HEK293 (cell line): Measurements from ENCODE around the gene PHLDB2.

Source experiments
- ATF2 ChIP-seq: fragments of 450-650 bp; formaldehyde crosslinking; IDR thresholded peaks from 2 replicates; pipeline ENCODE4 v1.5.1; 2016; ENCODE audit warnings: missing biosample characterization, missing genetic modification characterization, low read depth
- GLI4 ChIP-seq: fragments of 450-650 bp; formaldehyde crosslinking; IDR thresholded peaks from 2 replicates; pipeline ENCODE4 v1.5.1; 2016; ENCODE audit warnings: missing biosample characterization, missing genetic modification characterization
- IKZF3 ChIP-seq: fragments of 450-650 bp; IDR thresholded peaks from 2 replicates; pipeline ENCODE4 v1.5.0; 2018; ENCODE audit warnings: missing biosample characterization, mild to moderate bottlenecking, missing genetic modification characterization, moderate library complexity
- OSR2 ChIP-seq: fragments of 450-650 bp; formaldehyde crosslinking; IDR thresholded peaks from 2 replicates; pipeline ENCODE4 v1.5.1; 2016; ENCODE audit warnings: missing biosample characterization, missing genetic modification characterization
- PATZ1 ChIP-seq: fragments of 450-650 bp; formaldehyde crosslinking; IDR thresholded peaks from 2 replicates; pipeline ENCODE4 v1.5.1; 2016; ENCODE audit warnings: missing biosample characterization, missing genetic modification characterization
- PRDM10 ChIP-seq: fragments of 450-650 bp; formaldehyde crosslinking; IDR thresholded peaks from 2 replicates; pipeline ENCODE4 v1.5.1; 2016; ENCODE audit warnings: missing biosample characterization, missing genetic modification characterization
- SCRT2 ChIP-seq: fragments of 450-650 bp; formaldehyde crosslinking; IDR thresholded peaks from 2 replicates; pipeline ENCODE4 v1.5.1; 2016; ENCODE audit warnings: missing biosample characterization, missing genetic modification characterization
- SETDB1 ChIP-seq: IDR thresholded peaks from one replicate; pipeline ENCODE4 v1.6.1; 2017; ENCODE audit warnings: mild to moderate bottlenecking, low read length, moderate library complexity, mixed read lengths; ENCODE audit not compliant: insufficient read length
- SP7 ChIP-seq: fragments of 450-650 bp; formaldehyde crosslinking; IDR thresholded peaks from 2 replicates; pipeline ENCODE4 v1.5.1; 2016; ENCODE audit warnings: missing biosample characterization, missing genetic modification characterization
- ZBTB26 ChIP-seq: fragments of 450-650 bp; formaldehyde crosslinking; optimal IDR thresholded peaks from 2 replicates; pipeline ENCODE3; 2016; ENCODE audit warnings: missing biosample characterization, mild to moderate bottlenecking, missing genetic modification characterization
- ZEB2 ChIP-seq: fragments of 450-650 bp; formaldehyde crosslinking; IDR thresholded peaks from 2 replicates; pipeline ENCODE4 v1.5.1; 2016; ENCODE audit warnings: missing biosample characterization, missing genetic modification characterization
- ZNF184 ChIP-seq: fragments of 450-650 bp; IDR thresholded peaks from 2 replicates; pipeline ENCODE4 v1.5.1; 2018; ENCODE audit warnings: missing biosample characterization, mild to moderate bottlenecking, missing genetic modification characterization
- ZNF24 ChIP-seq: fragments of 450-650 bp; formaldehyde crosslinking; IDR thresholded peaks from 2 replicates; pipeline ENCODE4 v1.5.1; 2016; ENCODE audit warnings: missing biosample characterization, missing genetic modification characterization
- ZNF274 ChIP-seq, 2 experiments: fragments of 200-500 bp in 1 of 2; fragments of 450-650 bp in 1 of 2; sonication (Bioruptor generic) in 1 of 2; formaldehyde crosslinking in 1 of 2; IDR thresholded peaks; 2 replicates each; pipeline versions ENCODE4 v1.5.1 to v1.6.1; 2014 to 2016; ENCODE audit warnings: borderline replicate concordance in 1 of 2, inconsistent platforms in 1 of 2, low read length in 1 of 2, missing biosample characterization in 1 of 2, missing genetic modification characterization in 1 of 2
- ZNF558 ChIP-seq: fragments of 450-650 bp; formaldehyde crosslinking; IDR thresholded peaks from 2 replicates; pipeline ENCODE4 v1.5.1; 2016; ENCODE audit warnings: missing biosample characterization, missing genetic modification characterization
- ZNF629 ChIP-seq: fragments of 450-650 bp; formaldehyde crosslinking; IDR thresholded peaks from 2 replicates; pipeline ENCODE4 v1.5.1; 2017; ENCODE audit warnings: missing biosample characterization, missing genetic modification characterization
- ZSCAN5A ChIP-seq: fragments of 450-650 bp; formaldehyde crosslinking; IDR thresholded peaks from 2 replicates; pipeline ENCODE4 v1.5.1; 2016; ENCODE audit warnings: missing biosample characterization, missing genetic modification characterization
- TF ChIP-seq, protein P1 (sequence below): sonication (generic); formaldehyde crosslinking; IDR thresholded peaks from 2 replicates; pipeline ENCODE4 v1.8.1; 2022; ENCODE audit warnings: mild to moderate bottlenecking, moderate library complexity, missing genetic modification reagents
- TF ChIP-seq, protein P2 (sequence below): fragments of 450-650 bp; formaldehyde crosslinking; IDR thresholded peaks from 2 replicates; pipeline ENCODE4 v1.5.1; 2016; ENCODE audit warnings: missing biosample characterization, missing genetic modification characterization
- TF ChIP-seq, protein P3 (sequence below): fragments of 450-650 bp; IDR thresholded peaks from 2 replicates; pipeline ENCODE4 v1.5.1; 2018; ENCODE audit warnings: missing biosample characterization, missing genetic modification characterization
- TF ChIP-seq, protein P4 (sequence below): fragments of 450-650 bp; IDR thresholded peaks from 2 replicates; pipeline ENCODE4 v1.5.1; 2018; ENCODE audit warnings: missing biosample characterization, mild to moderate bottlenecking, missing genetic modification characterization

PHLDB2 gene

DNA sequence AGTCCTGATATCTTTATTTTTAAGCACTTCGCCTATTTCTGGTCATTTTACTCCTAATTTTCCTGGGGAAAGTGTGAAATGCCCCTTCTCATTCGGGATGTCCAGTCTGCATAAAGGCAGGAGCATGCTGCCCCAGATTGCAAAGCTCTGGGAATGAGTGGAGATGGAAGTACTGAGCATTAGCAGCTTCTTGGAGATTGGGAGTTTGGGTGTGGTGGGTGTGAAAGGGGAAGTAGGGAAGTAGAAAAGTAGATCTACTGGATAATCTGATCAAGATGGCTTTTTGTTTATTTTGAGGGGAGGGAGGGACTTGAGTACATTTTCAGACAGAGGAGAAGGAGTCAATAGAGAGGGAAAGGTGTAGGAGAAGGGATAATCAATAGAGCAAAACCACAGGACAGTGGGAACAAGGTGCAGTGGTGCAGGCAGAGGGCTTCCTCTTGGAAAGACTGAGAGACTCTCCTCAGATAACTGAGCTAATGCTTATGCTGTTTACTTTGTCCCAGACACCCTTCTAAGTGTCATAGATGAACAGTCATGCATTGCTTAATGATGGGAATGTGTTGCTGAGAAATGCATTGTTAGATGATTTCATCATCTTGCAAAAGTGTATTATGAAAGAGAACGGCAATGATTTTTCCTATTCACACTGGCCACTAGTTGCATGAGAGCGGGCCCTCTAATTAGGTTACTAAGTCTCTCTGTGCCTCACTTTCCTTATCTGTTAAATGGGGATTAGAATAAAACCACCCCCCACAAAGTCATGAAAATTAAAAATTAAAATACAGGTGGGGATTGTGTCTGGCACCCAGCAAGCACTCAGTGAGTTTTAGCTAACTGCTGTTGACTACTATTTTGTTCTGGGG is 45.5 kb downstream of the PHLDB2 start (continued):
- TF ChIP-seq IKZF3 (0 out of 2 replicates have a peak, but pooled peaks have one; percentile 46), PATZ1 (peak; percentile 68; the same call in 1 of the 2 replicates), GLI4 (tag by site-specific recombination) (no peak), ATF2 (0 out of 2 replicates have a peak, but pooled peaks have one; percentile 36), SCRT2 (tag by site-specific recombination) (peak; percentile 94), SETDB1 (peak; percentile 37), OSR2 (tag by site-specific recombination) (peak; percentile 33), ZNF24 (tag by site-specific recombination) (0 out of 2 replicates have a peak, but pooled peaks have one; percentile 57), ZNF629 (tag by site-specific recombination) (peak; percentile 51), ZNF274 (IDR thresholded peaks at IDR 0.05; ENCODE audit: low read length) (no peak), ZNF274 (tag by site-specific recombination; IDR thresholded peaks at IDR 0.05; ENCODE audit: borderline replicate concordance) (no peak), ZBTB26 (no peak), ZEB2 (peak; percentile 80), PRDM10 (tag by site-specific recombination) (peak; percentile 56), ZNF558 (tag by site-specific recombination) (no peak), ZNF184 (tag by site-specific recombination) (peak; percentile 69; the same call in 1 of the 2 replicates), SP7 (tag by site-specific recombination) (0 out of 2 replicates have a peak, but pooled peaks have one; percentile 27), ZSCAN5A (tag by site-specific recombination) (no peak)
- TF ChIP-seq, protein P1, sequence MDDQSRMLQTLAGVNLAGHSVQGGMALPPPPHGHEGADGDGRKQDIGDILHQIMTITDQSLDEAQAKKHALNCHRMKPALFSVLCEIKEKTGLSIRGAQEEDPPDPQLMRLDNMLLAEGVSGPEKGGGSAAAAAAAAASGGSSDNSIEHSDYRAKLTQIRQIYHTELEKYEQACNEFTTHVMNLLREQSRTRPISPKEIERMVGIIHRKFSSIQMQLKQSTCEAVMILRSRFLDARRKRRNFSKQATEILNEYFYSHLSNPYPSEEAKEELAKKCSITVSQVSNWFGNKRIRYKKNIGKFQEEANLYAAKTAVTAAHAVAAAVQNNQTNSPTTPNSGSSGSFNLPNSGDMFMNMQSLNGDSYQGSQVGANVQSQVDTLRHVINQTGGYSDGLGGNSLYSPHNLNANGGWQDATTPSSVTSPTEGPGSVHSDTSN (CRISPR knock-in tag) = no peak
- TF ChIP-seq, protein P2, sequence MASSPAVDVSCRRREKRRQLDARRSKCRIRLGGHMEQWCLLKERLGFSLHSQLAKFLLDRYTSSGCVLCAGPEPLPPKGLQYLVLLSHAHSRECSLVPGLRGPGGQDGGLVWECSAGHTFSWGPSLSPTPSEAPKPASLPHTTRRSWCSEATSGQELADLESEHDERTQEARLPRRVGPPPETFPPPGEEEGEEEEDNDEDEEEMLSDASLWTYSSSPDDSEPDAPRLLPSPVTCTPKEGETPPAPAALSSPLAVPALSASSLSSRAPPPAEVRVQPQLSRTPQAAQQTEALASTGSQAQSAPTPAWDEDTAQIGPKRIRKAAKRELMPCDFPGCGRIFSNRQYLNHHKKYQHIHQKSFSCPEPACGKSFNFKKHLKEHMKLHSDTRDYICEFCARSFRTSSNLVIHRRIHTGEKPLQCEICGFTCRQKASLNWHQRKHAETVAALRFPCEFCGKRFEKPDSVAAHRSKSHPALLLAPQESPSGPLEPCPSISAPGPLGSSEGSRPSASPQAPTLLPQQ (tag by site-specific recombination) = peak; percentile 57
- TF ChIP-seq, protein P3, sequence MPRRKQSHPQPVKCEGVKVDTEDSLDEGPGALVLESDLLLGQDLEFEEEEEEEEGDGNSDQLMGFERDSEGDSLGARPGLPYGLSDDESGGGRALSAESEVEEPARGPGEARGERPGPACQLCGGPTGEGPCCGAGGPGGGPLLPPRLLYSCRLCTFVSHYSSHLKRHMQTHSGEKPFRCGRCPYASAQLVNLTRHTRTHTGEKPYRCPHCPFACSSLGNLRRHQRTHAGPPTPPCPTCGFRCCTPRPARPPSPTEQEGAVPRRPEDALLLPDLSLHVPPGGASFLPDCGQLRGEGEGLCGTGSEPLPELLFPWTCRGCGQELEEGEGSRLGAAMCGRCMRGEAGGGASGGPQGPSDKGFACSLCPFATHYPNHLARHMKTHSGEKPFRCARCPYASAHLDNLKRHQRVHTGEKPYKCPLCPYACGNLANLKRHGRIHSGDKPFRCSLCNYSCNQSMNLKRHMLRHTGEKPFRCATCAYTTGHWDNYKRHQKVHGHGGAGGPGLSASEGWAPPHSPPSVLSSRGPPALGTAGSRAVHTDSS (tag by site-specific recombination) = no peak
- TF ChIP-seq, protein P4, sequence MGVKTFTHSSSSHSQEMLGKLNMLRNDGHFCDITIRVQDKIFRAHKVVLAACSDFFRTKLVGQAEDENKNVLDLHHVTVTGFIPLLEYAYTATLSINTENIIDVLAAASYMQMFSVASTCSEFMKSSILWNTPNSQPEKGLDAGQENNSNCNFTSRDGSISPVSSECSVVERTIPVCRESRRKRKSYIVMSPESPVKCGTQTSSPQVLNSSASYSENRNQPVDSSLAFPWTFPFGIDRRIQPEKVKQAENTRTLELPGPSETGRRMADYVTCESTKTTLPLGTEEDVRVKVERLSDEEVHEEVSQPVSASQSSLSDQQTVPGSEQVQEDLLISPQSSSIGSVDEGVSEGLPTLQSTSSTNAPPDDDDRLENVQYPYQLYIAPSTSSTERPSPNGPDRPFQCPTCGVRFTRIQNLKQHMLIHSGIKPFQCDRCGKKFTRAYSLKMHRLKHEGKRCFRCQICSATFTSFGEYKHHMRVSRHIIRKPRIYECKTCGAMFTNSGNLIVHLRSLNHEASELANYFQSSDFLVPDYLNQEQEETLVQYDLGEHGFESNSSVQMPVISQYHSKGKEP (tag by site-specific recombination) = peak; percentile 93
